Limb (tissue), 2 donors: ENCODE results near the gene TMEM69.
A peak's percentile ranks its signal among the peaks of the same experiment; 100 is the strongest.
"Not testable (repeated sequence)": the region's sequence is repeated elsewhere in the genome, so short reads cannot be mapped to it uniquely, and the experiment has no call there.

Experiments used
- DNase-seq, 2 donors: peaks; one replicate each; pipeline ENCODE4 v3.0.0-alpha.2; 2016; ENCODE audit errors: extremely low spot score in 2 of 2

Gene TMEM69

GRCh38 chr1:45677751-45678245 lies 10.2 kb upstream of the TMEM69 start:
- DNase-seq, result no peak

- DNase-seq, result no peak
These were observed 9.5 kb upstream of the TMEM69 start for GRCh38 chr1:45678489-45678888.

GRCh38 chr1:45679123-45679522 lies 8.9 kb upstream of the TMEM69 start:
- DNase-seq, result no peak

- DNase-seq, result no peak
These were observed 5.0 kb upstream of the TMEM69 start for GRCh38 chr1:45682942-45683341.

- no peak for DNase-seq
These were observed 3.6 kb upstream of the TMEM69 start for GRCh38 chr1:45684402-45684801.

GRCh38 chr1:45685308-45686014 lies 2.5 kb upstream of the TMEM69 start:
- DNase-seq, result peak in 1 of 2 donors; percentile 20

- peak in 1 of 2 donors; percentile 24 for DNase-seq
These were observed 2.0 kb upstream of the TMEM69 start for GRCh38 chr1:45686015-45686287.

- DNase-seq, result peak; percentile 98 to 99
These were observed 1.5 kb upstream of the TMEM69 start, which contains the start of gene GPBP1L1 for GRCh38 chr1:45686288-45687013. TSS of gene GPBP1L1 (minus strand) at chr1:45686533. CDS start at chr1:45659087, 27,446 bp downstream.

- DNase-seq, result peak; percentile 98 to 99
These were observed 797 bp upstream of the TMEM69 start for GRCh38 chr1:45687014-45687753.

GRCh38 chr1:45693811-45694210 lies 5.8 kb downstream of the TMEM69 start:
- DNase-seq, result not testable (repeated sequence)

GRCh38 chr1:45694823-45695222 lies 6.8 kb downstream of the TMEM69 start:
- DNase-seq, result no peak

GRCh38 chr1:45704637-45705036 lies 16.7 kb downstream of the TMEM69 start:
- no peak for DNase-seq

GRCh38 chr1:45713711-45714110 lies 25.7 kb downstream of the TMEM69 start:
- no peak for DNase-seq

GRCh38 chr1:45716700-45717099 lies 28.7 kb downstream of the TMEM69 start:
- DNase-seq, result no peak

GRCh38 chr1:45717386-45717785 lies 29.4 kb downstream of the TMEM69 start:
- not testable (repeated sequence) for DNase-seq

- no peak for DNase-seq
These were observed 30.3 kb downstream of the TMEM69 start for GRCh38 chr1:45718289-45718688.

GRCh38 chr1:45721207-45721606 lies 33.2 kb downstream of the TMEM69 start:
- DNase-seq, result no peak

GRCh38 chr1:45722809-45723208 lies 34.8 kb downstream of the TMEM69 start:
- no peak for DNase-seq

GRCh38 chr1:45723248-45723930 lies 35.4 kb downstream of the TMEM69 start:
- DNase-seq, result no peak

GRCh38 chr1:45726007-45726406 lies 38.0 kb downstream of the TMEM69 start:
- not testable (repeated sequence) for DNase-seq

- DNase-seq, result no peak
These were observed 42.2 kb downstream of the TMEM69 start for GRCh38 chr1:45730075-45730779.
